Left renal cortex interstitium (tissue), 4 donors: ENCODE results near the gene NAV2. TPM values are rescaled to one million over a fixed set of nuclear protein-coding genes. Genes with fewer than 3 reads are reported as not detected.
A peak's percentile ranks its signal among the peaks of the same experiment; 100 is the strongest.

Experiments used
- DNase-seq, 4 donors: peaks; one replicate each; pipeline ENCODE4 v3.0.0-alpha.2; 2013; ENCODE audit warnings: low read depth in 4 of 4, low spot score in 2 of 4, missing footprints in 1 of 4
- polyA plus RNA-seq, 4 donors: library from polyadenylated mRNA; unstranded; fragments of 120-200 nt; gene quantifications; one replicate each; pipeline ENCODE4 v1.2.1, GENCODE V29; 2013; ENCODE audit not compliant: insufficient read length in 4 of 4

NAV2 gene
- polyA plus RNA-seq, 4 donors: 29.7 to 61.7 (median 39.1) TPM

- no peak for DNase-seq
Observed at GRCh38 chr11:20010156-20010850, 297.7 kb downstream of the NAV2 start.

DNA sequence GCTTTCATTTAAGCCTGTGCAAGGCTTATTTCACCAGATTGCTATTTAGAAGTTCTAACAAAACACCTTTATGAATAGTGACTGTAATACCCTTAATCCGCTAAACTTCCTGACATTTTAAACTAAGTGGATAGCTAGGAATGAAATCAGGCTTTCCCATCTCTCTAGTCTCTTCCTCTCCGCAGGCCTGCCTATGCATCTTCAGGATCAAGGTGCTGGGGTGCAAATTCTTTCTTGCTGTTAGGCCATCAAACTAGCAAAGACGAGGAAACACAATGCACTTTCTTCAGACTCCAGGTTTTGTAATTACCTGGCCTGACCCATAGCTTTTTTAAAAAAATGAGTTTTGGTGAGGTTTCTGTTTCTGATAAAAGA lies 298.2 kb downstream of the NAV2 start:
- no peak for DNase-seq

DNA sequence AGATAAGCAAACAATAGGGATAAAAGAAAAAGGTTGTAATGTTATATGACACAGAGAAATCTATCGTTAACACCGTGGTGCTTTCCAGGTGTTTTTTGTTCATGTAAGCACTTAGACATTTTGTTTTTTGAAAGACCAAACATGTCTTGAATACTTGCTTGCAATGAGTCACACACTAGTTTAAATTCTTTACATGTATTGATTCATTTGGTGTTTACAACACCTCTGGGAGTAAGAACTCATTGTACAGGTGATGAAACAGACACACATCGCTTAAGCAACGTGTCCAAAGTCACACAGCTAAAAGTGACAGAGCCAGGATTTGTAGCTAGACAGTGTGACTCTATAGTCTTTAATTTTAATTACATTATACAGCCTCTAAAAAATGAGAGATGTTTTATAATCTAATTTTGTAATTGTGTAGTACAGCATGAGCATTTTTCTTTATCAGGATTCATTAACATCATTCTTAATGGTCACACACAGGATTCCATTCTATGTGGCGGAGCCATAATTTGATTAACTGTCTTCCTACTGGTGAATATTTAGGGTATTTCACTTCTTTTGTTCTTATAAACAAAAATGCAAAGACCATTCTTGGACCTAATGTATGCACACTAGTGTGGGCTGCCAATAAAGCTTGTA lies 298.8 kb downstream of the NAV2 start:
- DNase-seq: no peak

GRCh38 chr11:20013346-20014066 lies 300.9 kb downstream of the NAV2 start:
- DNase-seq: no peak

GRCh38 chr11:20014067-20014402 lies 301.4 kb downstream of the NAV2 start:
- no peak for DNase-seq

DNA sequence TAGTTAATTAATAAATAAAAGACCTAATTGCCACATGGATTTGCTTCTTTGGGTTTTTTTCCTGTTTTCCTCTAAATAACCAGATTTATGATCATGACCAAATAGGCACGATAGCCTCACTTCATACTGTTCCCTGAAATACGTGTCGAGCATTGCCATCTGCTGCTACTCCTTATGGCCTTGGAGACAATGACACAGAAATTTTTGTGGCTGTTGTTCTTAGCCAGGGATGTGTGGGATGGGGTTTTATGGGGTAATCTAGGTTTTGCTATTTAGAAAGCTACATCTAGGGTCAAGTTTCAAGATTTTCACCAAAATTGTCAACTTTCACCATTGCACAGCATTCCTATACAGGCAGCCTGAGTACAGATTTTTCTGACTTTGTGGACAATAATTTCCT lies 302.5 kb downstream of the NAV2 start:
- DNase-seq: no peak

- DNase-seq: no peak
Observed at GRCh38 chr11:20015529-20016427, 303.1 kb downstream of the NAV2 start.

GRCh38 chr11:20016526-20016925 lies 303.9 kb downstream of the NAV2 start:
- DNase-seq: no peak

- DNase-seq: no peak
Observed at GRCh38 chr11:20017320-20017719, 304.7 kb downstream of the NAV2 start.

DNA sequence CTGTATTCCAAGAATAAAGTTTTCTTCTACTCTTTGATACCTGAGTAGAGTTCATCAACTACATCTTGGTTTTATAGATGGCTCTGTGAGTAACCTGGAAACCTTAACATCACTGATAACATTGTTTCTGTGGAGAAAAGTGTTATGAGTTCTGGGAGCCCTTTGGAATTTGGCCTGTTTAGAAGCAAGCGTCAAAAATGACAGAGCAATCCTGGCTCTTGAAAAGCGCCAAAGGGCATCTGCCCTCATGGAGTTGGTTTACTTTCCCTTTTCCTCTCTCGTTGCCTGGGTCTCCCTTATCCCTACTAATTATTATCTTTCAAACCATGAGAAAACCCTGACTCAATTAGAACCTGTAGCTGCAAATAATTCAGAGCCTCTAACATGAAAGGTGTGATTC lies 307.6 kb downstream of the NAV2 start:
- no peak for DNase-seq

GRCh38 chr11:20020716-20021115 lies 308.1 kb downstream of the NAV2 start:
- no peak for DNase-seq

GRCh38 chr11:20021212-20021611 lies 308.6 kb downstream of the NAV2 start:
- DNase-seq: no peak

DNA sequence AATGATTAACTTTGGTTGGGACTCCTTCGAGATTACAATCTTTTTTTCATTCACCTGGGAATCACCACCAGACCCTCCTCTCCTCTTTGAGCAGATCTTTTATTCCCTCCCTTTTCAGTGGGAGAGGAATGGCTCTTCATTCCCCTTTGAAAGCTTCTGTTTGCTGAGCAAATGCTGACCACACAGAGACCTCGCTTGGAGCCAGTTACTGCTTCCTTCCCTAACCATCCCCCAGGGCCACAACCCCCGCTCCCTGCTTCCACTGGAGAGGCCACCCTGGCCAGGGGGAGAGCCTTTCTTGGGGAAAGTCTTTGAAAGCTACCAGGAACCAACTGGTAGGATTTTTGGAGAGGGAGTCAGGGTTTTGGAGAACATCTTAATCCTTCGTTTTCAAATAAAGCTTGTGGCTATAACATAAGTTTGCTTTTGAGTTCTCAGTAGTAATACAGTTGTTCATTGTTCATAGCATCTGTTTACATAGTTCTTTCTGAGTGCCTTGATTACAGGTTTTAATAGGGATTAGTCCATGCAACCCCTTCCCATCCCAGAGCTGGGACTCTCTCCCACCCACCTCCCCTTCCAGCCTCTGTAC lies 309.2 kb downstream of the NAV2 start:
- no peak for DNase-seq

DNA sequence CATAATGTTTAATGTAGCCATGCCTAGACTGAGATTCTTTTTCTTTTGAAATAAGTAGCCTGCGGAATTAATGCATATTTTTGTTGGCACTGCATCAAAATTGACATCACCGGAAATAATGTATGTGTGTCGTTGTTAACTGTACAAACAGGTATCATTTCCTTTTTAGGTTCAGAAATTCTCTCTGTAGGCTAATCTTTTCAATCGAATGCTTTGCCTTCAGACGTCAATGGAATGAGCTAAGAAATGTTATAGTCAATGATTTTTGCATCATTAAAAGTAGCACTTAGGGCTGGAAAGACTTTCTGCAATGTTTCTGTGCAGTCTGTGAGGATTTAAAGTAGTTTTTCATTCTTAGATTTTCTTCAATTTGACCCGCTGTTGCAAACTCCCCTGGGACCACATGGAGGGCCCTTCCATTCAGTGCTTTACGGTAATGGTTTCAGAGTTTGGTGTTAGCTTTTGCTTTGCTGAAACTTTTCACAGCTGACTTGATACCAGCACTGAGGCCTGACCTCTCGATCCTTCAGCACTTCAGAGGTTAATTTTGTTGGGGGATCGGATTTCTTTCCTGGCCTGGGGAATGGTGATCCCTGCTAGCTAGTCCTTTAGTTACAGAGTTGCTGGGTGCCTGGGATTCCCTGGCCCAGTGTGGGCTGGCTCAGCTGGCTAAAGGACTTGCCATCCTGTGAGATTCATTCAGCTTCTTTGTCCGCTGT lies 309.9 kb downstream of the NAV2 start:
- peak in 3 of 4 donors; percentile 78 to 85 (median 81) for DNase-seq

DNA sequence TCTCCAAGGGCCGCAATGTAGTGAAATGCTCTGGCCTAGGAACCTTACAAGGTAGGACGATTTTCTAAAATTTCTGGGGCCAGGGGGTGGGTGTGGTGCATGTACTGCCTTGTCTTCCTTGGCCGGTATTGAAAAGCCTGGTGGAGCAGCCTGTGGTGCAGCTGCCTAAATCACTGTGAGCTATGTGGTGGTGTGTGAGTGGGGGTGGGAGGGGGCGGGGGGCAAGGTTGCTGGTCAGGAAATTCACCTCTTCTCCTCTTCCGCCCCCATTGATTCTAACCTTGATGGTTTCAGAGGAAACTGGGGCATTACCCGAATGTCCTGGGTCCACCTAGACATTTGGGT lies 310.4 kb downstream of the NAV2 start:
- DNase-seq: no peak

DNA sequence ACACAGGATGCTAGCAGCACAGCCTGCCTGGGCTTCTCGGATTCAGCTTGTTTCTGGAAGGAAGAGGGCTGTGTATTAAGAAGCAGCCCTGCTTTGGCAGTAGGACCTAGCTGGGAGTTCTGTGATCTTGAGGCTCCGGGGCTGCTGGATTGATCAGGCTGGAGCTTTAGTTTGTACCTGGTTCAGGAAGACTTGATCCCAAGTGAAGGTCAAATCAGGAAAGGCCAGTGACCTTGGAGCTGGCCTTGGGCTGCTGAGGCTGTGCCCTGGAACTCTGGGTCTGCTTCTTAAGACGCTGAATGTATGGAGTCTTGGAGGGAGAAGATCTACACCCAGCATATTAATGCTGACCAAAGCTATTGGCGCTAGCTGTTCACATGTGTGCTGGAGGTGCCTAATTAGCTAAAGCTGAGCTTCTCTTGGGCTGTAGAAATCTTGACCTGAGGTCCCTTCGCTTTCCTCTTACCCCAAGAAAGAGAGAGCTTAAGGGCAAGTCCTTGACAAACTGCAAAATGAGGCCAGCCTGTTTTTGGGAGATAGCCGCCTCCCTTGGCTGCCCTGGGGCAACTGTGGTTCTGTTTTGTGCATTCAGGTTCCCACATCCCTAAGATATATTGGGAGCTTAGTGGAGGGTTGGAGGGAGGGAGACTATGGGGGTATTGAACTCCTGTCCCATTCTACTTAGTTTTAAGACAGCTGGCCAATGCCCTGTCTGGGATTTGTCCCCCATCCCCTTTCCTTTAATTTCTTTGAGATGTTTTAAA lies 311.7 kb downstream of the NAV2 start:
- DNase-seq: no peak

GRCh38 chr11:20025332-20025840 lies 312.7 kb downstream of the NAV2 start:
- DNase-seq: no peak

DNA sequence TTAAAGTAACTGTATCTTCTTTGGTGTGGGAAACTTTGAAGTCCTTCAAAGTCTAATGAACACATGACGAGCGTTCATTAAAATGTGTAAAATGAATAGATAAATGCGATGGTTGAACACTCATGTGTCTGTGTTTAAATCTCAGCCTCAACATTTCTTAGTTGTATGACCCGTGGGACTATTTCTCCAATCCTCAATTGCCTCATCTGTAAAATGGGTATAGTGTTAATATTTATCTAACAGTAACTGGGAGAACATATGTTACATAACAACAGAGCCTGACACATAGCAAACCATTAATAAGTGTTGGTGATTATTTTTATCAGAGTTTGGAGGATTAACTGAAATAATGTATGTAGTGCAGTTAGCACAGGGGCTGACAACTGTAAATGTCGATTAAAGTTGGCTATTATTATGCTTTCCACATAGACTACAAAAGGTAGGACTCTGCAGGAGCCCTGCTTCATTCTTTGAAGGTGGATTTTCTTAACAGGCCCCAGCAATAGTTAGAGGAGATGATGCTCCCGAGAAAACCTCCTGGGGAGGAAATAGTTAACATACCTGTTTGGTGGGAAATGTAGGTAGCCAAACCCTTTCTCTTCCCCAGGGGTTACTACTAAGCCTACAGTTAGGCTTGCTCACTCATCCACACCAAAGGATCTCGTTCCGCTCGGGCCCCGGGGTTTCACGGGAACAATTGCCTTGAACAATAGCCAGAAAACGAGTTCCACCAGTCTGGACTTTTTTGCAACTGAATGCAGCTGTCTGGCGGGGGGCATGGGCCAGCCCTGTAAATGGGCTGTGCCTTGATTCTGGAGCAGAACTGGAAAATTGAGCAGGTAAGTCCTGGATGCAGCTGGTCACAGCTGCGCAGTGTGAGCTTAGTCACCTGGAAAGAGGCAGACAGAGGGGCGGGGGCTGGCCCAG lies 314.3 kb downstream of the NAV2 start:
- peak in 1 of 4 donors; percentile 77 for DNase-seq
